GM21786 (cell line): ENCODE data around the gene TMEM131L.

Experiments used
- ATAC-seq: cut with Tn5 transposase; IDR thresholded peaks from one replicate; pipeline ENCODE4 v1.9.1; 2021; ENCODE audit not compliant: unreplicated experiment

The TMEM131L gene

GRCh38 chr4:153521478-153521877, 55.3 kb downstream of the TMEM131L start:
- ATAC-seq, result peak; percentile 20

DNA sequence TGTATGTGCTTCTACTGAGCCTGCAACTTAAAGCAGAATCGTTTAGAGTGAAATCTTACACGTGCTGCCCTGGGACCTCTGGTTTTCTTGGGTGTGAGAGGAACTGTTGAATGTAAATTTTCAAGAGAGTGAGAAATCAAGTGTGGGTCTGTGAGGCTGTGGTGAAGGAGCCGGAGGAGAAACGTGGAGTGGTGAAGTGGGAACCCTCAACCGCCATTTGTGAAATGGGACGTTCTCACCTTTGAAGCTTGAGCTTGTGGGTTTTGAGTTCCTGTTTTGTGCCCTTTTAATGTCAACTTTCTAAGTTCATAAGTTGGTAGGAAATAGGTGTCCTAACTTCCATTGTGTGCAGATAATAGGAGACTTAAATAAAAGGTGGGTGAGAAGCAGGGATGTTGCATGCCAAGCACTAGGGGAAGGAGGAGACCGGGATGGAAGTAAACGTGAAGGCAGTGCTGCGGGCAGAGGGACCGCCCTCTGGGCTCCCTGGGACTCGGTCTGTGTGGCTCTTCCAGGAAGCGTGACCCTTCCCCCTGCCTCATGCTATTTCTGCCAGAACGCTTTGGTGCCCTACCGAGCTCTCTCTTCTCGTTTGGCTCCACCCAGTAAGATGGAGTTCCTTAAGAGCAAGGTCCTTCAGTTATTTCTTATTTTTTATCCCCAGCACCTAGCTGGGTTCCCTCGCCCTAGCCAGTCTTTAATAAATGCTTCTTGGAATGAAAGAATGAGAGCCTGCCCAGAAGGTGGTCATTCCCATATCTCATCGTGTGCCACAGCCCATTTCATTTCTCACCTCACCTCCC, 56.0 kb downstream of the TMEM131L start:
- ATAC-seq, result peak; percentile 33

DNA sequence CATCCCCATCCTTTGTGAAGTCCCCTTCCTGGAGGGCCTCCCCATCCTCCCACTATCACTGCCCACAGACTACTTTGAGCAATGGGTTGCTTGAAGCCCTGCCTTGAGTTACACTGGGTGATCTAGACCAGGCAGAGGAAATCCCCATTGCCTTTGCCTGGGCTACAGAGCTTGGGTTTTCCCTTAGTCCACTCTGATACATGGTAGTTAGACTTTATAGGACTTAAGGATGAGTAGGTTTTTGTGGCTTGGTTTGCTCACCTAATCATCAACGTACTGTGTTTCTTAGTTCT, 56.6 kb downstream of the TMEM131L start:
- ATAC-seq, result peak; percentile 32

- ATAC-seq, result no peak
Observed at GRCh38 chr4:153523164-153523796, 57.1 kb downstream of the TMEM131L start.

GRCh38 chr4:153523941-153524386, 57.8 kb downstream of the TMEM131L start:
- ATAC-seq, result no peak

DNA sequence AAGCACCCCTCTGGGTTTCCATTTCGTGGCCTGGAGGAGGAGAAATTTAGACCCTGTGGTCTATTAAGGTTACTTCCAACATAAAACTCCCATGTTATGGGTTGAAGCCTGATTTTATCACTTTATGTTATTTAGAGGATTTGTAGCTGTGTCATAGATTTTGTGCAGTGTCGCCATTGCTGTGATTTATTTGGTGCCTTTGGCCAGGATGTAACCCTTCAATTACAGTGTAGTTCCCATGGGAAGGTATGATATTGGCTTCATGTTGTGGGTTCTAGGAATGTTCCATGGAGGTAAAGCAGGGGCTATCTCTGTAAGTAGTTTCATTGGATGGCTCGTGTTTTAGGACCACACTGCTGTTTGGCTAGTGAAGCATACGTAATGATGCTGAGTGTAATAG, 58.5 kb downstream of the TMEM131L start:
- ATAC-seq, result no peak

DNA sequence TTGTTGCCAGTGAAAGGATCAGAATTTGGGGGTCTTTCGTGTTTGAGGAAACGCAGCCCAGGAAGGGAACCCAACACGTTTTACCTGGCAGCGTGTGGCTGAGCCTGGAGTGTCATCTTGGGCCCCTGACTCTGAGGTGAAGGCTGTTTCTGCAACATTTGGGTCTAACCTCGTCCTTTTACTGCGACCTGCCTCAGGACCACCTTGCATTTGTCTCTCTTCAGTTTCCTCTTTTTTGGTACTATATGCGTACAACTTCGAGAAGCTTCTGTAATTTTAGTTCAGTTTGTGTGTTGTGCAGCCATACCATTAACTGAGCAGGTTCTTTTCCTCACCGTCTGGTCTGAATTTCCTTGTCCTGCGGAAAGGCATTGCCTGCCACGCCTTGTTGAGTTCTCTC, 61.5 kb downstream of the TMEM131L start:
- ATAC-seq, result no peak

- peak; percentile 55 for ATAC-seq
Observed at GRCh38 chr4:153528705-153529485, 62.7 kb downstream of the TMEM131L start.

DNA sequence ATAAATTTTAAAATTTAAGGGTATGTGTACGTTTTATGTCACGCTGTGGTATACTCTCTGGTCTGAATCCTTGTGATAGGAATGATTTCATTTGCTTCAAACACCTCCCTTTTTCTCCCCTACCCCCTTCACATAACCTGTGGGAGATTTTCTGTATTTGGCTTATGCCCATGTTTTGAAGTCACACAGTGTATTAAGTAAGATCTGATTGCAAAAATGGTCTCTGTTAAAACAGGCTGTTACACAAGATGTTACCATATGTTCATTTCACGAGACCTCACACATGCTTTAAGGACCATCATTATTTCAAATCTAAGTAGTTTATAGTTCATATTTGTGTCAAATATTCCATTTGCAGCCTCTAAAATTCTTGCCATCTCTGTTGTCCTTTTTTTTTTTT, 63.5 kb downstream of the TMEM131L start:
- no peak for ATAC-seq

DNA sequence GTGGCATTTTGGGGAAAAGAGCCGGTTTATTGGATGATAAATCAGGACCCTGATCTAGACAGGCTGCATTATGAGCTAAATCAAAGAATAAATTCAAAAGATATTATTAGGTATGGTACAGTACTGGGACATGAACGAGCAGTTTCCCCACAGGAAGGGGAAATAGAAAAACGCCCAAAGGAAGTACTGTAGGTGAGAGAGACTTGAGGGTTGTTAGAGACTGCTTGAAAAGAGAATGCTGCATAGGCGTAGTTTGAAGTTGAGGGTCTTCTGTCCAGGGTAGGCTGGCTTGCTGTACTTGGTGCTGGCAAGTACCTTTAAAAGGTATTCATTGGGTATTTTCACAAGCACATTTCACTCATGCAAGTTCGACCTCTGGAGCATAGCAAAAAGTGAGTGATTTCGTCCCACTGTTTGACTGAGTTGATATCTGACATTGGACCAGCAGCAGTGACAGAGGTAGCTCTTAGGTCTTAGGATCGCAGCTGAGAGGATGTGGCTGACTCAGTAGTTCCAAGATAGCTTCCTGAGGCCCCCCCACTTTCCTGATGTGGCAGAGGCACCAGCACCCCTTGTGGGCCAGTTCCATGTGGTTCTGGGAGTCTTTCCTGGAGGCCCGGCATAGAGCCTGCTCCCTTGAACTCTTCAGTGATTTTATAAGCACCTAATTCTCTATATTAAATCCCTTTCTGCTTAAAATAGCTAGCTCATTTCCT, 64.3 kb downstream of the TMEM131L start:
- no peak for ATAC-seq

GRCh38 chr4:153531000-153531358, 64.8 kb downstream of the TMEM131L start:
- ATAC-seq, result no peak

DNA sequence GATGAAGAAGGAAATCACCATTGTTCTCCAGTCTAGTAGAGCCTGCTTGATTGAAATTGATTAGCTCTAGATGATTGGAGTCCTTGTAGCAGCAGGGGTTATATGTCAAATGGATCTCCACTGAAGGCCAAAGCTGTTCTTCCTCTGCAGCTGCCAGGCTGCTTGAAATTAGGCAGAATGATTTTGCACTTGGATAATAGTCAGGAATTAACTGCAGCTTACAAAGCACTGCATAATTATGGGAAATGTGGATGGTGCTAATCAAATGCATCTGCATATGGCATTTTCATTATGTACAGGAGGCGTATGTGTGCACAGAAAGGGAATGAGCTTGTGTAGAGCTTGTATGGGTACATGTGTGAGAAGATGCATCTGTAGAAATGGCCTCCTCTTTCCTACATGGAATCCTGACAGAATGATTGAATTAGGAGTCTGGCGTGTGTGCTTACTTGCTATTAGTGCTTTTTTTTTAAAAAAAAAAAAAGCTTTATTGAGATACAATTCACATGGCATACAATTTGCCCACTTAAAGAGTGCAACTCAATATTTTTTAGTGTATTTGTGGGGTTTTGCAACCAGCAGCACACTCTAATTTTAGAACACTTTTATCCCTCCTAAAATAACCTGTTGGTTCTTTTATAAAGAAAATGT, 65.9 kb downstream of the TMEM131L start:
- no peak for ATAC-seq

GRCh38 chr4:153532636-153533035, 66.5 kb downstream of the TMEM131L start:
- ATAC-seq, result no peak

DNA sequence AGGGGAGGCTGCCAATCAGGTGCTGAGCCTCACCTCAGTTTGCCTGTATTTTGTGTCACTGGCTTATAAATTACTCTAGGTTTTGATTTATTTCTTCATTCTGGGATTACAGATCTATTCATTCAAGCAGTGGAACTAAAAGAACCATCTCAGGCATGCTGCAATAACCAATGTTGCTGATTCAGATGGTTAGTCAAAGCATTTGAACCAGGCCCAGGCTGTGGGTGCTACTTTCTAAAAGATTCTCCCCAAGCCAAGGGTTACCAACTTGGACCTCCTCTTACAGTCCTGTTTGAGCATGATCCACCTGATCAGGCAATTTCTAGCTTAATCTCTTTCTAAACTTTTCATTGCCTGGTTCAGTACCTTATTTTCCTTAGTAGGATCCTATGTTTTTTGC, 67.2 kb downstream of the TMEM131L start:
- no peak for ATAC-seq

GRCh38 chr4:153534792-153535629, 68.9 kb downstream of the TMEM131L start:
- ATAC-seq, result no peak

GRCh38 chr4:153535772-153536513, 69.8 kb downstream of the TMEM131L start:
- no peak for ATAC-seq

- no peak for ATAC-seq
Observed at GRCh38 chr4:153537493-153537960, 71.4 kb downstream of the TMEM131L start.

- no peak for ATAC-seq
Observed at GRCh38 chr4:153538487-153539357, 72.6 kb downstream of the TMEM131L start.
